Panc1 (cell line): ENCODE data around the gene LRRC3.

Experiments
- POLR2AphosphoS5 ChIP-seq: IDR thresholded peaks from 2 replicates; pipeline ENCODE4 v1.6.1; 2012; ENCODE audit warnings: mild to moderate bottlenecking, low read depth, low read length, moderate library complexity
- TF ChIP-seq, protein P1 (sequence below): fragments of 450-650 bp; IDR thresholded peaks from 2 replicates; pipeline ENCODE4 v1.5.1; 2017; ENCODE audit warnings: mild to moderate bottlenecking

DNA sequence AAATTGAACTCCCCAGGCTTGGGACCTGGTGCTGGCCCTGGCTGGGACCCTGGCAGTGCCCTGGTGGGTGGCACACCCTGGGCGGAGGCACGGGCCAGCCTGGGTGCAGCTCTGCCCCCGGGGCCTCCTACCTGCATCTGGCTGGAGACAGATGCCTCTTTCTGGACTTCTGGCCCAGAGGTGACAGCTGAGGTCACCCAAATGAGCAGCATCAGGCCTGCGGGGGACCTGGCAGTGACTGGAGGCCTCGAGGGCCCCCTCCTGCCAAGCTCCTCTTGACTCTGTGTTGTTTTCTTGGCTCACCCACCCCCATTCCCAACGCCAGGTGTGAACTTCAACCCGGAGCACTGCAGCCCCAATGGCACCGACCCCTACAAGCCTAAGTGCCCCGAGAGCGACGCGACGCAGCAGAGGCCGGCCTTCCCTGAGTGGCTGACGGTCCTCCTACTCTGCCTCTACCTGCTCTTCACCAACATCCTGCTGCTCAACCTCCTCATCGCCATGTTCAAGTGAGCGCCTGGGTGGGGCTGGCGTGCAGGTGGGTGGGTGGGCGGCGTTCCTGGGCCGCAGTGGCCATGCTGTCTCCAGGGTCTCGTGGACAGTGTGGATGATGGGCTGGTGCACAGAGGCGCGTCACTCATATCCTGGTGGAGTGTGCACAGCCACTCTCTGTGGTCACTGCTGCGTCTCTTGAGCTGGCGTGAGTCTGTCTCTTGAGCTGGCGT, 41.6 kb upstream of the LRRC3 start:
- TF ChIP-seq, protein P1, sequence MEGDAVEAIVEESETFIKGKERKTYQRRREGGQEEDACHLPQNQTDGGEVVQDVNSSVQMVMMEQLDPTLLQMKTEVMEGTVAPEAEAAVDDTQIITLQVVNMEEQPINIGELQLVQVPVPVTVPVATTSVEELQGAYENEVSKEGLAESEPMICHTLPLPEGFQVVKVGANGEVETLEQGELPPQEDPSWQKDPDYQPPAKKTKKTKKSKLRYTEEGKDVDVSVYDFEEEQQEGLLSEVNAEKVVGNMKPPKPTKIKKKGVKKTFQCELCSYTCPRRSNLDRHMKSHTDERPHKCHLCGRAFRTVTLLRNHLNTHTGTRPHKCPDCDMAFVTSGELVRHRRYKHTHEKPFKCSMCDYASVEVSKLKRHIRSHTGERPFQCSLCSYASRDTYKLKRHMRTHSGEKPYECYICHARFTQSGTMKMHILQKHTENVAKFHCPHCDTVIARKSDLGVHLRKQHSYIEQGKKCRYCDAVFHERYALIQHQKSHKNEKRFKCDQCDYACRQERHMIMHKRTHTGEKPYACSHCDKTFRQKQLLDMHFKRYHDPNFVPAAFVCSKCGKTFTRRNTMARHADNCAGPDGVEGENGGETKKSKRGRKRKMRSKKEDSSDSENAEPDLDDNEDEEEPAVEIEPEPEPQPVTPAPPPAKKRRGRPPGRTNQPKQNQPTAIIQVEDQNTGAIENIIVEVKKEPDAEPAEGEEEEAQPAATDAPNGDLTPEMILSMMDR: no peak
- no peak for TF ChIP-seq POLR2AphosphoS5
